Muscle layer of colon (tissue), 2 donors: Measurements from ENCODE around the gene LAMC1.
A peak's percentile ranks its signal among the peaks of the same experiment; 100 is the strongest.

Source experiments
- H3K27ac ChIP-seq: one replicate; pipeline ENCODE4 v1.7.0; 2013; ENCODE audit warnings: low read depth, mild to moderate bottlenecking, low read length, moderate library complexity
- H3K27me3 ChIP-seq, 2 donors: one replicate each; pipeline ENCODE4 v1.7.0; 2013; ENCODE audit warnings: low read length in 2 of 2, mild to moderate bottlenecking in 2 of 2; ENCODE audit not compliant: insufficient read depth in 2 of 2, control insufficient read depth in 1 of 2
- H3K36me3 ChIP-seq: one replicate; pipeline ENCODE4 v1.7.0; 2013; ENCODE audit warnings: mild to moderate bottlenecking, low read length; ENCODE audit not compliant: insufficient read depth
- H3K4me1 ChIP-seq: one replicate; pipeline ENCODE4 v1.7.0; 2013; ENCODE audit warnings: mild to moderate bottlenecking, low read length; ENCODE audit not compliant: insufficient read depth
- H3K4me3 ChIP-seq, 2 donors: one replicate each; pipeline ENCODE4 v1.7.0; 2013; ENCODE audit warnings: low read length in 2 of 2, low read depth in 1 of 2, mild to moderate bottlenecking in 1 of 2, moderate library complexity in 1 of 2
- H3K9ac ChIP-seq: one replicate; pipeline ENCODE4 v1.7.0; 2013; ENCODE audit warnings: low read length
- H3K9me3 ChIP-seq: one replicate; pipeline ENCODE4 v1.7.0; 2013; ENCODE audit warnings: mild to moderate bottlenecking, low read length
- donor health status: abdominal sarcoma.
- donor health status: Adenocarcinoma of cecum.

LAMC1 gene

DNA sequence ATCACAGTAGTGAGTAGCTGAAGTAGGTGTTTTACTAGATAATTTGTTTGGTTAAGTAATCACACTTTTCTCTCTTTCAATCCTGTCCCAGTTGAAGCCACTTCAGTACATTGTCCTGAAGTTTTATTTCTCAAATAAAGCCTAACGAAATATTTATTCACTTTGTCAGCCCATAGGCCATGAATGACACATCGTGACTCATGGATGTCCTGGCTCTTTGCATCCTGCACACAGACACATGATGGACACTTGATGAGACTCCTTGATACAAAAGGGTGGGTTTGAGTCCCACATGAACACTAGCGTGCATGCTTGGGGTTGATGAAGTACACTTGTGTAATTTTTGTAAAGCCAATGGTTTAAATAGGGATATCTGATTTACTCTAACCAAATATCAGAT is 140.1 kb downstream of the LAMC1 start:
- Histone ChIP-seq H3K9ac (no peak overlapping the region), H3K27me3 (no peaks in the 10 kb centered on the region), H3K9me3 (no peaks in the 10 kb centered on the region), H3K4me1 (no peaks in the 10 kb centered on the region), H3K36me3 (no peaks in the 10 kb centered on the region), H3K4me3 (no peak overlapping the region), H3K27ac (no peak overlapping the region)

DNA sequence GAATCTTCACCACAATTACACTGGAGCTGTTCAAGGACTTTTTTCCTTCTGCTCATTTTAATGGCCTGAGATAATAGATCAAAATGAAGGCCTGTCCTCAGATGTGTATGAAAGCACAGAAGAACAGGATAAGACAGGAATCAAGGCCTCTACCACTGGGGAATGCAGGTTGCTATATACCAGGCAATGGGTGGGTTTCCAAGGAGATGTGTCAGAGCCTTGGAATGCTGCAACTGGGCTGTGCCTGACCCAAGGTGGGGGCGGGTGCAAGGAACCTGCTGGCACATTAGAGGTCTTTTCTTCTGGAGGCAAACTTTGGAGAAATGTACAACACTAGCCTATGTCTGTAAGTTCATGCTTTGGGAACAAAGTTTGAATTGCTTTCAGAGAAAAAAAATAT is 141.1 kb downstream of the LAMC1 start:
- Histone ChIP-seq H3K27ac (no peak overlapping the region), H3K4me3 (no peak overlapping the region)

DNA sequence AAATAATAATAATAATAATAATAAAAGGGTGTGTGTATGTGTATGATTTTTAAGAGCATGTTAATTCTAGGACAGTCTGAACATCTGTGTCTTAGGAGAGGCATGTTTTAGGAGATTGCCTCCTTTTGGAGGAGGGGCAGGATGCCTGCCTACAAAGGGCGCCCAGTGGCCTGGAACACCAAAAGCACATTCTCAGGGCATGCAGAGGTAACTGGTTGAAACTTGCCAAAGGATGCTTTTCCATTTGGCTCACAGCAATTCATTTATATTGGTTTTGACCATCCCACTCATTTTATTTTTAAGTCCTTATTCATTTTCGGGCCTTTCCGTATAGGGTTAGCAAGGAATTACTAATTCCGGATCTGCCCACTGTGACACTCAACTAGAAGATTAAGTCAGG is 141.7 kb downstream of the LAMC1 start:
- Histone ChIP-seq H3K27ac (no peak overlapping the region), H3K4me3 (no peak overlapping the region), H3K4me1 (no peaks in the 10 kb centered on the region), H3K9me3 (no peaks in the 10 kb centered on the region), H3K9ac (no peak overlapping the region), H3K27me3 (no peaks in the 10 kb centered on the region), H3K36me3 (no peaks in the 10 kb centered on the region)

More for the DNA sequence above, 141.1 kb downstream of the LAMC1 start:
- Histone ChIP-seq H3K9ac (no peak overlapping the region), H3K4me1 (no peaks in the 10 kb centered on the region), H3K36me3 (no peaks in the 10 kb centered on the region), H3K27me3 (no peaks in the 10 kb centered on the region), H3K9me3 (no peaks in the 10 kb centered on the region)

DNA sequence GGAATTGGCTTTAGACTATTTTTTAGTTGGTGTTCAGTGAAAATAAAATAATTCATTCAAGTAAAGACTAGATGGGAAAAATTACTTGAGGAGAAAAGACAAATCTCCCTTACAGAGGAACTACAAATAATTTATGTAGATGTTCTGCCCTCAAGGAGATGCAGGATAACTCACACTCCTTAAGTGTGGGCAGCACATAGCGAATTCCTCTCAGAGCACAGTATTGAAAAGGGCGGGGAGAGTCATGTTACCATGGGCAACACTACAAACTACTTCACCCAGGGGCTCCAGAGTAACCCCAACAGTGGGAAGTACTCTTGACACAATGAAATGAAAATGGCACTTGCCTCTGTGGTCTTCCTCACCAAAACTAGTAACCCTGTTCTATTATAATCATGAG is 142.2 kb downstream of the LAMC1 start:
- H3K4me1 ChIP-seq = no peaks in the 10 kb centered on the region
- H3K27ac ChIP-seq = no peak overlapping the region
- no peak overlapping the region for H3K9ac ChIP-seq
- H3K27me3 ChIP-seq = no peaks in the 10 kb centered on the region
- no peaks in the 10 kb centered on the region for H3K36me3 ChIP-seq
- H3K4me3 ChIP-seq = no peak overlapping the region
- no peaks in the 10 kb centered on the region for H3K9me3 ChIP-seq

DNA sequence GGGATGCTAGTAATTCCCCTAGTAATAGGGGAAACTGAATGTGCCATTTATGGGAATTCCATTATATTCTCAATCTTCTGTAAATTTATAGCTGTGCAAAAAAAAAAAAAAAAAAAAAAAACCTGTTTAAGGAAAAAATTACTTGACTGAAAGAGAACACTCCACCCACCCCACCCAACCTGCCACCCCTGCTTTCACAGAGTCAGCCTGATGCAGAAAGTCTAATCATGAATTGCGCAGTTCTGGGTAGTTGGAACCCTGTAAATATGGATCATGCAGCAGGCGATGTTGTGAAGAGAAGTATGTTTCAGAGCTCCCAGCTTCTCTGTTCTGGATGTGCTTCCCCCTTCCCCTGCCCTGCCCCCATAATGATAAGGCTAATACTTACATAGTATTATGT is 143.2 kb downstream of the LAMC1 start:
- H3K27ac ChIP-seq = no peak overlapping the region
- no peaks in the 10 kb centered on the region for H3K27me3 ChIP-seq
- no peaks in the 10 kb centered on the region for H3K36me3 ChIP-seq
- H3K4me1 ChIP-seq = no peaks in the 10 kb centered on the region
- no peaks in the 10 kb centered on the region for H3K9me3 ChIP-seq
- H3K9ac ChIP-seq = no peak overlapping the region
- no peak overlapping the region for H3K4me3 ChIP-seq

DNA sequence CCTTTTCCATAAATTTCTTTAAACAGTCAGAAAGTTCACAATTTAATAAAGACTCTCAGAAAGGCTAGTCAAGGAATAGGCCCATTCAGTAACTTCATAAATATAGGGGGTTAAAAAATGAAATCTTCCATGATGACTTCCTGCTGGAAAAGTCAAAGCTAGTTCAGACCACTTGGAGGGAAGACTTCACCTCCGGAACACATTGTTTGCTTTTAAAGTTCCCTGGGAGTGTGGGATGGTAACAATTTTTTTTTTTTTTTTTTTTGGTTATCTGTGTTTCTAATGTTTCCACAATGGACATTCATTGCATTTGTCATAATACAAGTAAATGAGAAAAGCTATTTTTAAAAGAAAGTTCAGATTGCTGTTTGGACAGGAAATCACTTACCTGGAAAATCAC is 144.5 kb downstream of the LAMC1 start:
- Histone ChIP-seq H3K9ac (no peak overlapping the region), H3K4me1 (no peaks in the 10 kb centered on the region), H3K4me3 (no peak overlapping the region), H3K9me3 (no peaks in the 10 kb centered on the region), H3K27me3 (no peaks in the 10 kb centered on the region), H3K27ac (no peak overlapping the region), H3K36me3 (no peaks in the 10 kb centered on the region)

DNA sequence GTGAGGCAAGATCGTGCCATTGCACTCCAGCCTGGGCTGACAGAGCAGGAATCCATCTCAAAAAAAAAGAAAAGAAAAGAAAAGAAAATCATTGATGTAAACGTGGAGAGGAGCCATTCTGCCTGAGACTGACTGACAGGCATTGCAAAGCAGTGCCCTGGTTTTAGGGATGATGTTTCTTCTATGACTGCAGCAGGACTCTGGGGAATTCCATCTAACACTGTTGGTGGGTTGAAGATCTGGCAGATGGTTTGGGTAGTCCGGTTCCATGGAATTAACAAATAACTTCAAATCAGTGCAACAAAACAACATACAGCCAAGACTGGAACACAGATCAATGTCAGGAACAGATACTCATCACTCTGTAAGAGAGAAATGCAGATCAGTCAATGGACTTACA is 145.1 kb downstream of the LAMC1 start:
- H3K27ac ChIP-seq = no peak overlapping the region
- H3K9me3 ChIP-seq = no peaks in the 10 kb centered on the region
- H3K9ac ChIP-seq = no peak overlapping the region
- no peaks in the 10 kb centered on the region for H3K27me3 ChIP-seq
- no peak overlapping the region for H3K4me3 ChIP-seq
- H3K36me3 ChIP-seq = no peaks in the 10 kb centered on the region
- H3K4me1 ChIP-seq = no peaks in the 10 kb centered on the region

DNA sequence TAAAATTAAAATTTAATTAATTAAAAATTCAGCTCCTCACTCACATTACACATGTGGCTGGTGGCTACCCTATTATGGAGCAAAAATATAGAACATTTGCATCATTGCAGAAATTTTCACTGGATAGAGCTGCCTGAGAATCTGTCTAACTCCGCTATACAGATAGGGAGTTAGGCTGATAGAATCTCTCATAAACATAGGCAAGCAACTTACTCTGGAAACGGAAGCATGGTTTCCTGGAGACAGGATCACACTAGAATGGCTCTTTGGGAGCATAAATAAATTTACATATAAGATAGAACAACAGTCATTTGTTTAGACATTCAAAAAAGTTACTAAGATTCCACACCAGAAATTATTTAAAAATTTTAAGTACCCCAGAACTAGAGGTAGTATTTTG is 150.6 kb downstream of the LAMC1 start:
- no peaks in the 10 kb centered on the region for H3K4me1 ChIP-seq
- no peaks in the 10 kb centered on the region for H3K9me3 ChIP-seq
- no peak overlapping the region for H3K9ac ChIP-seq
- H3K27me3 ChIP-seq = no peaks in the 10 kb centered on the region
- H3K36me3 ChIP-seq = no peaks in the 10 kb centered on the region
- H3K4me3 ChIP-seq = no peak overlapping the region
- no peak overlapping the region for H3K27ac ChIP-seq

DNA sequence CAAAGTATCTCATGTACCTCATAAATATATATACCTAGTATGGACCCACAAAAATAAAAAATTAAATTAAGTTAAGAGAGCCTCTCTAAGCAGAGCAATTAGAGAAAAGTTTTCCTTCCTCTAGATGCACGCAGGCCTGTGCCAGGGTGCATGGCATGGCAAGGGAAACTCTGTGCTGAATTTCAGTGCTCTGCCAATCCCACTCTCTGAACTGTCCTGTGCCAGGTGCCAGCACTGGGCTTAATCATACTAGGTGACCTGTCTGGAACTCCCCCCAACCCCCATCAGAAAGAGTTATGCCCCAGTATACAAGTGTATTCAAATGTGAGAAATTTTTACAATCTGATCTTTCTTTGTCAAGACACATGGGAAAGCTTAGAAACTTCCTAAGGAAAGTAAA is 152.4 kb downstream of the LAMC1 start:
- Histone ChIP-seq H3K9me3 (no peaks in the 10 kb centered on the region), H3K4me1 (peaks cover 11% of the 10 kb centered on the region), H3K27me3 (no peaks in the 10 kb centered on the region), H3K9ac (no peak overlapping the region), H3K4me3 (no peak overlapping the region), H3K27ac (no peak overlapping the region), H3K36me3 (no peaks in the 10 kb centered on the region)

DNA sequence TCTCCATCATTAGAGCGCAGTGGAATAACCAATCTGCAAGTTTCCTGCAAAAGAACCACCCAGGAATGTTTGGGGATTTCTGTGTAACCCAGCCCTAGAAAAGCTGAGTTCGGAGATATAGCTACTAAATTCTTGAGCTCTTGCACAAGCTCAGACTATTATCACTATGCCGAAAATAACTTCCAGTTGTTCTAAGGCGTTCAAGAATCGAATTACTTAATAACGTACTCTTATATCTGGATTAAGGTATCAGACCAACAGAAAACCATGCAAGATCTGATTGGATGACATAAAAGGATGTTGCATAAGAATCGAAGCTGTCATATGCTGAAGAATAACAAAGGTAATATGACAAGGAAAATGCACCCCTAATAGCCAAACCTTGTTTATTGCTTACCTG is 155.3 kb downstream of the LAMC1 start:
- Histone ChIP-seq H3K27me3 (no peaks in the 10 kb centered on the region), H3K27ac (no peak overlapping the region), H3K4me3 (no peak overlapping the region), H3K9ac (no peak overlapping the region), H3K4me1 (peaks cover 16% of the 10 kb centered on the region), H3K9me3 (no peaks in the 10 kb centered on the region), H3K36me3 (no peaks in the 10 kb centered on the region)

DNA sequence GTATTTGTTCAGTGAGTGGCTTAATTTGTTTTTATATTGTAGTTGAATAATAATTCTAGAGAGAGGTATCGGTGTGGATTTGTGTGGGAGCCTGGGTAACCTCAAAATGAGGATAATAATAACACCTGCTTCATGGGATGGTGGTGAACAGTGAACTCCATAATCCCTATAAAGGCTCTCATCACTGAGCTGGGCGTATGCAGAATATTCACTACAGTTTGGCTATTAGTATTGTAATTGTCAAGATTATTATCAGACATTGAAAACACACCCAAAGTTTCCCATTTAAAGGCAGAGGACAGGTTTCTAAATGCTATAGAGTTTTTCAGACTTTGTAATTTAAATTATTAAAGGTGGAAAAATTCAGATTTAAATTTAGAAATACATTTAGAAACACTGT is 155.8 kb downstream of the LAMC1 start:
- H3K27ac ChIP-seq = no peak overlapping the region
- H3K4me3 ChIP-seq = no peak overlapping the region
- no peaks in the 10 kb centered on the region for H3K27me3 ChIP-seq
- H3K36me3 ChIP-seq = no peaks in the 10 kb centered on the region
- no peaks in the 10 kb centered on the region for H3K9me3 ChIP-seq
- H3K4me1 ChIP-seq = peaks cover 16% of the 10 kb centered on the region
- H3K9ac ChIP-seq = no peak overlapping the region

DNA sequence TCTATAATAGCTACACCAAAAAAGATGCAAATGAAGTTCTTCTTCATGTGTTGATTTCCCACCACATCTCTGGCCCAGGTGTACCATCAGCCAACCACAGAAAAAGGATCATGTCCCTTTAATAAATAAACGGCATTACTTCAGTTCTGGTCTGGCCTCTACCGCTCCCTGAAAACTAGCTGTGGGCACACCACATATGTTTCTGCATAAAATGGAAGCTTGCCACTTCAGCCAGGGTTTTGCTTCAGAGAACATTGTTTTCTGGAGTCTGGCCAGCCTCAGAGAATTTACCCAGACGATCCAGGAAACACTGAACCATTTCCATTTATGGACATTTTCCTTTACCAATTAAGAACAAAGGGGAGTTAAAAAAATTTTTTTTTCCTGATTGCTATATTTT is 157.0 kb downstream of the LAMC1 start:
- Histone ChIP-seq H3K4me1 (peaks cover 16% of the 10 kb centered on the region), H3K9ac (no peak overlapping the region), H3K27me3 (no peaks in the 10 kb centered on the region), H3K36me3 (no peaks in the 10 kb centered on the region), H3K9me3 (no peaks in the 10 kb centered on the region), H3K4me3 (no peak overlapping the region), H3K27ac (peak overlapping the region; percentile 35)
